Muscle layer of colon (tissue), 2 donors: ENCODE results near the gene CTBP1.
"Not testable (repeated sequence)": the region's sequence is repeated elsewhere in the genome, so short reads cannot be mapped to it uniquely, and the experiment has no call there.

ENCODE experiments used
- H3K27ac ChIP-seq: one replicate; pipeline ENCODE4 v1.7.0; 2013; ENCODE audit warnings: low read depth, mild to moderate bottlenecking, low read length, moderate library complexity
- H3K27me3 ChIP-seq, 2 donors: one replicate each; pipeline ENCODE4 v1.7.0; 2013; ENCODE audit warnings: low read length in 2 of 2, mild to moderate bottlenecking in 2 of 2; ENCODE audit not compliant: insufficient read depth in 2 of 2, control insufficient read depth in 1 of 2
- H3K36me3 ChIP-seq: one replicate; pipeline ENCODE4 v1.7.0; 2013; ENCODE audit warnings: mild to moderate bottlenecking, low read length; ENCODE audit not compliant: insufficient read depth
- H3K4me1 ChIP-seq: one replicate; pipeline ENCODE4 v1.7.0; 2013; ENCODE audit warnings: mild to moderate bottlenecking, low read length; ENCODE audit not compliant: insufficient read depth
- H3K4me3 ChIP-seq, 2 donors: one replicate each; pipeline ENCODE4 v1.7.0; 2013; ENCODE audit warnings: low read length in 2 of 2, low read depth in 1 of 2, mild to moderate bottlenecking in 1 of 2, moderate library complexity in 1 of 2
- H3K9ac ChIP-seq: one replicate; pipeline ENCODE4 v1.7.0; 2013; ENCODE audit warnings: low read length
- H3K9me3 ChIP-seq: one replicate; pipeline ENCODE4 v1.7.0; 2013; ENCODE audit warnings: mild to moderate bottlenecking, low read length
- donor health status: abdominal sarcoma.
- donor health status: Adenocarcinoma of cecum.

CTBP1 gene

GRCh38 chr4:1241466-1241935, 7.4 kb downstream of the CTBP1 start:
- no peaks in the 10 kb centered on the region for H3K27me3 ChIP-seq
- no peaks in the 10 kb centered on the region for H3K9me3 ChIP-seq
- H3K4me3 ChIP-seq = no peak overlapping the region
- H3K4me1 ChIP-seq = peaks cover 48% of the 10 kb centered on the region
- peaks cover 16% of the 10 kb centered on the region for H3K36me3 ChIP-seq
- no peak overlapping the region for H3K9ac ChIP-seq
- H3K27ac ChIP-seq = no peak overlapping the region

- no peak overlapping the region for H3K9ac ChIP-seq
- peaks cover 22% of the 10 kb centered on the region for H3K36me3 ChIP-seq
- no peak overlapping the region for H3K4me3 ChIP-seq
- H3K27me3 ChIP-seq = no peaks in the 10 kb centered on the region
- H3K4me1 ChIP-seq = peaks cover 42% of the 10 kb centered on the region
- no peaks in the 10 kb centered on the region for H3K9me3 ChIP-seq
- H3K27ac ChIP-seq = no peak overlapping the region
Observed at GRCh38 chr4:1240721-1241465, 8.0 kb downstream of the CTBP1 start.

- Histone ChIP-seq H3K27me3 (no peaks in the 10 kb centered on the region), H3K9ac (no peak overlapping the region), H3K27ac (no peak overlapping the region), H3K36me3 (peaks cover 32% of the 10 kb centered on the region), H3K4me3 (no peak overlapping the region), H3K9me3 (no peaks in the 10 kb centered on the region), H3K4me1 (peaks cover 34% of the 10 kb centered on the region)
Observed at GRCh38 chr4:1239950-1240307, 9.0 kb downstream of the CTBP1 start.

GRCh38 chr4:1239141-1239949, 9.6 kb downstream of the CTBP1 start:
- H3K27ac ChIP-seq = no peak overlapping the region
- no peak overlapping the region for H3K9ac ChIP-seq
- no peaks in the 10 kb centered on the region for H3K9me3 ChIP-seq
- H3K4me3 ChIP-seq = no peak overlapping the region
- peaks cover 34% of the 10 kb centered on the region for H3K4me1 ChIP-seq
- no peaks in the 10 kb centered on the region for H3K27me3 ChIP-seq
- H3K36me3 ChIP-seq = peaks cover 38% of the 10 kb centered on the region

GRCh38 chr4:1238676-1239000, 10.3 kb downstream of the CTBP1 start:
- Histone ChIP-seq H3K9ac (no peak overlapping the region), H3K36me3 (peaks cover 41% of the 10 kb centered on the region), H3K27ac (no peak overlapping the region), H3K4me1 (peaks cover 31% of the 10 kb centered on the region), H3K4me3 (no peak overlapping the region), H3K9me3 (no peaks in the 10 kb centered on the region), H3K27me3 (no peaks in the 10 kb centered on the region)

- Histone ChIP-seq H3K4me1 (peaks cover 26% of the 10 kb centered on the region), H3K27me3 (no peaks in the 10 kb centered on the region), H3K4me3 (no peak overlapping the region), H3K9me3 (no peaks in the 10 kb centered on the region), H3K27ac (no peak overlapping the region), H3K9ac (no peak overlapping the region), H3K36me3 (peaks cover 41% of the 10 kb centered on the region)
Observed at GRCh38 chr4:1237981-1238675, 10.8 kb downstream of the CTBP1 start.

- Histone ChIP-seq H3K4me1 (peaks cover 17% of the 10 kb centered on the region), H3K36me3 (peaks cover 46% of the 10 kb centered on the region)
- H3K27ac ChIP-seq, H3K4me3 ChIP-seq, H3K27me3 ChIP-seq, H3K9ac ChIP-seq, H3K9me3 ChIP-seq: not testable (repeated sequence)
Observed at GRCh38 chr4:1237261-1237660, 11.7 kb downstream of the CTBP1 start.

- not testable (repeated sequence) for H3K9ac ChIP-seq, H3K27me3 ChIP-seq, H3K27ac ChIP-seq, H3K4me3 ChIP-seq, H3K9me3 ChIP-seq
- H3K36me3 ChIP-seq = peaks cover 46% of the 10 kb centered on the region
- H3K4me1 ChIP-seq = peaks cover 13% of the 10 kb centered on the region
Observed at GRCh38 chr4:1236836-1237235, 12.1 kb downstream of the CTBP1 start.

- H3K9ac ChIP-seq = no peak overlapping the region
- H3K4me1 ChIP-seq = peaks cover 10% of the 10 kb centered on the region
- H3K36me3 ChIP-seq = peaks cover 49% of the 10 kb centered on the region
- no peaks in the 10 kb centered on the region for H3K9me3 ChIP-seq
- H3K4me3 ChIP-seq = no peak overlapping the region
- no peak overlapping the region for H3K27ac ChIP-seq
- no peaks in the 10 kb centered on the region for H3K27me3 ChIP-seq
Observed at GRCh38 chr4:1236103-1236641, 12.8 kb downstream of the CTBP1 start.

- no peaks in the 10 kb centered on the region for H3K9me3 ChIP-seq
- no peak overlapping the region for H3K4me3 ChIP-seq
- H3K4me1 ChIP-seq = peaks cover 10% of the 10 kb centered on the region
- peaks cover 51% of the 10 kb centered on the region for H3K36me3 ChIP-seq
- no peaks in the 10 kb centered on the region for H3K27me3 ChIP-seq
- no peak overlapping the region for H3K27ac ChIP-seq
- no peak overlapping the region for H3K9ac ChIP-seq
Observed at GRCh38 chr4:1235381-1236102, 13.4 kb downstream of the CTBP1 start.

GRCh38 chr4:1234811-1235292, 14.1 kb downstream of the CTBP1 start:
- peaks cover 53% of the 10 kb centered on the region for H3K36me3 ChIP-seq
- H3K27me3 ChIP-seq = no peaks in the 10 kb centered on the region
- H3K27ac ChIP-seq = no peak overlapping the region
- no peaks in the 10 kb centered on the region for H3K9me3 ChIP-seq
- H3K4me3 ChIP-seq = no peak overlapping the region
- H3K9ac ChIP-seq = no peak overlapping the region
- peaks cover 10% of the 10 kb centered on the region for H3K4me1 ChIP-seq
